GM19043 (cell line): ENCODE results near the gene TRIM10.
"Not testable (repeated sequence)": the region's sequence is repeated elsewhere in the genome, so short reads cannot be mapped to it uniquely, and the experiment has no call there.

Experiments used
- ATAC-seq: cut with Tn5 transposase; IDR thresholded peaks from one replicate; pipeline ENCODE4 v1.9.1; 2021; ENCODE audit warnings: low read depth; ENCODE audit not compliant: unreplicated experiment

TRIM10 gene

DNA sequence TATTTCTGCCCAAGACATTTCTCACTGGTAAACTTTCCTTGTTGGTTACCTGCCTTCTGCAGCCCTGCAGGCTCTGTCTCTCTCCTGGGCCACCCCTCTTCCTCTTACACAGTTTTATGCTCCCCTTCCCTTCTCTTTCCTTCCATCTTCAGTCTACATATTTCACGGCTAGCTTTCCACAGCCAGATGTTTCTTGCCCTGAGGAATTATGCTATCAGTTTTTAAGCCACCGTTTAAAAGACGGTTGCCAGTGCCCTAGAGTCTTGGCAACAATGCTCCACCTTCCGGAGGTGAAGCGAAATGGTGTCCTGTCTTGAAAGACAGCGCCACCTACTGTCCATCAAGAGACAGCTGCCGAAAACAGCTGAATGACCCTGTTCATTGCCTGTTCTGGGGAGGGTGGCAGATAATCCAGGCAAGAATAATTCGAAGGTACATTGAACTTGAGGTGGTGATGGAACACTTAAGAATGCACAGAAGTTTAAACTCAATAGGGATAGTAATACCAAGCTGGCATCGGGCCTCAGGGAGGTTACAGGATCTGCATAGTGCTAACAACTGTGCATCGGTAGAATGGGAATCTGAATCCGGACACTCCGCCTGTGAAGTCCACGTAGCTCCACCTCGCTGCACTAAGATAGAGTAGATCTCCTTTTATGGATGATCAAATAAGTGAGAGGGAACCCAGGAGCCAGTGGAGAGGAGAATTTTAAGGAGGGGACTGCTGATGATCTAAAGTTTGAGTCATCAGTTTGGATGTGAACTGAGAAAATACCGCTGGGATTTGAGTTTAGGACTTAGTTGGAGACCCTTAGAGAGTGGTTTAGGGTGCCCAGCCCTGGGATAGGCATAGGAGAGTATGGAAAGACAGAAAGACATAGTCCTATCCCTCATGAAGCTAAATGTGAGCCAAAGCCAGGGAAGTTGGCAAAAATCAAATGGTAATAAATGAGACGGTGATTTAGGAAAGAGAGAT is 29.8 kb downstream of the TRIM10 start:
- peak; percentile 83 for ATAC-seq

DNA sequence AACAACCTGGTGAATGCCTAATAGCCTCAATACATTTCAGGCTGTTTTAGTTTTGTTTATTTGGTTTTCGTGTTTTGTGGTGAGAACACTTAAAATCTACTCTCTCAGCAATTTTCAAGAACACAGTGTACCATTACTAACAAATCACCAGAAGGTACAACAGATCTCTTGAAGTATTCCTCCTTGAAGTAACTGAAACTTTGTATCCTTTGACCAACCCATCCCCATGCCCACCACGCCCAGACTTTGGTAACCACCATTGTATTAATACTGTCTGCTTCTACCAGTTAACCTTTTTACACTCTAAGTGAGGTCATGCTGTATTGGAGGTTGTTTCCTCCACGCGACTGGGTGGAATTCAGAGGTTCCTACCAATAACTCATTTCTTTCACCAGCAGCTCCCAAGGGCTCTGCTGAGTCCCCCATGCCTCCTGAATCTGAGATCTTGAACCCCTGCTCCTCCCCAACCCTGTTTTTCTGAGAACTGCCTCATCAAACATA is 30.8 kb downstream of the TRIM10 start:
- no peak for ATAC-seq

DNA sequence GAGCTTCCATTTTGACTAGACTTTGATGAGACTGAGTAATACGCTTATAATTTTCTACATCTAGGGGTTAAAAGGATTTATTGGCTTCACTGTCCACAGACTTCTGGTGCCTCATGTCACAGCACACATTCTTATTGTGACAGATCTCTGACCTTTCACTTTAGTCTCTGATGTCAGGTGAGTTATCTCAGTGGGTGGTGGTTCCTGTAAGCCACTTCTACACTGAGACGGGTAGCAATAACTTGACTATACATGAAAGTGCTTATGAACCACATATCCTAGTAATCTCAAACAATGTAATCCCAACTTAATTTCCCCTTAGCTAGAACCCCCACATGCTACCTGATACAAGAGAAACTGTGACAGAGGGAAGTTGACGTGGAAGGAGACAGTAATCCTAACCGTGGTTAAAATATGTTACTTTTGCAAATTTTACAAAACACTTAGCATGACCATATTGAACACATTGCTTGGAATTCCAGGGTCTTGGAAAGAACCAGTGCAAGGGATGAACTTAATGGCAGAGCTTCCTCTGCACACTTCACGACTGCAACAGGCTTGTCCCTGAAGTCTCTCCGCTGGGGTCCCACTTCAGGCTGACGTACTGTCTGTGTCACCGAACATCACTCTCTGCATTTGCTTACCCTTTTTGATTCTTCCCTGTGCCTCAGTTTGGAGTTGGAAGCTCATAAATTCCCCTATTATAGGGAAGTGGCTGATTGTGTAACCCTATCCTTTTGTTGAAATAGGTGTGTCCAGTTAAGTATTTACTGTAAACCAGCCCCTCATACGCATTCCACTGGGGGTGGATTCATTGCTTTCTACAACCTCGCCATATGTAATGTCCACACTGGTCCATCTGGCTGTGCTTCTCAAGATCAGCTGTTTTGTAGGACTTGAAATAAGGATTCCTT is 31.5 kb downstream of the TRIM10 start:
- no peak for ATAC-seq

DNA sequence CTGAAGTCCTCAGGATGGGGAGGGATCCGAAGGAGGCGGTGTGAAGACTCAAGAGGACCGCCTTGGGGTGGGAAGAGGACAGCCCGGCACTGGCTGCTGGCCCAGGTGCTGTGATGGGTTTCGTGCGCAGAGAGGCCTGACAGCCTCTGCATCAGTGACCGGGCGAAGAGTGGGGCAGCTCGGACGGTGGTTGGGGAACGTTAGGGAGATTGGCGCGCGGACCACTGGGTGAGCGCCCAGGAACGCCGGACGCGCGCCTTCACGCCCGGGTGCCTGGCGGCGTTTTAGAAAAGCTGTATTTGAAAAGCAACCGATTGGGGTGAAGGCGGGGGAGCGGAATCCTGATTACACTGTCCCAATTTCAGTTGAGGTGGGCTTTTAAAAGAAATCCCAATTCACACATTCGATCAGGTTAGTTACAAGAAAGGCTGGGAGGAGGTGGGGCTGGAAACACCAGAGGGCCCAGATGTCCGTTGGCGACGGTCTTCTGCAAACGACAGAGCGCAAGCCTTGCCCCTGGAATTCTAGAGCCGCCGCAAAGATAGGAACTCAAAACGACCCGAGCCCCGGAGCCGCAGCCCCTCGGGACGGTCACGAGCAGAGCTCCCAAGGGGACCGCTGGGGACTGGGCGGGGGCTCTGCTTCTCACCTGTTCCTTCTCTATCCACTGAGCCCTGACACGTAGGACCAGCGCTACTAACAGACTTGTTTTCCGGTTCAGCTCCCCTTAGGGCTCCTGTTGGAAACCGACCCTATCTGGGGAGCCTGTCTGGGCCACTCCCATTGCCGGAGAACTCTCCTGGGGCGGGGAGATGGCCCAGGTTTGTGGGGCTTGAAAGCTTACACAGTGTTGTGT is 33.5 kb downstream of the TRIM10 start:
- no peak for ATAC-seq

DNA sequence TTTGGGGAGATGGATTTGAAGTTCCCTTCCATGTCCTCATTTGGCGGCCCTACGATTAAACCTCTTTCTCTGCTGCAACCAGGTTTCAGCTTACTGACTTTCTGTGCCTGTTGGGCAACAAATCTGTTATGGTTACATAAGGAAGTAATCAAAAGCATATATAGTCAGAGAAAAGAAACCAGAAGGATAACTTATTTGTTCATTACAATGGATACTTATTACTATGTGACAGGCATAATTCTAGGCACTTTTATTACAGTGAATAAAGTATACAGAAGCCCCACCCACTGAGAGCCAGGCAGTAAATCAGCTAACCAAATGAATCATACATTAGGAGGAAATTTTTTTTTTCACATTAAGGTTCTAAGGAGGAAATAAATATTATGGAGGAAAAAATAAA is 38.5 kb downstream of the TRIM10 start:
- ATAC-seq = no peak

DNA sequence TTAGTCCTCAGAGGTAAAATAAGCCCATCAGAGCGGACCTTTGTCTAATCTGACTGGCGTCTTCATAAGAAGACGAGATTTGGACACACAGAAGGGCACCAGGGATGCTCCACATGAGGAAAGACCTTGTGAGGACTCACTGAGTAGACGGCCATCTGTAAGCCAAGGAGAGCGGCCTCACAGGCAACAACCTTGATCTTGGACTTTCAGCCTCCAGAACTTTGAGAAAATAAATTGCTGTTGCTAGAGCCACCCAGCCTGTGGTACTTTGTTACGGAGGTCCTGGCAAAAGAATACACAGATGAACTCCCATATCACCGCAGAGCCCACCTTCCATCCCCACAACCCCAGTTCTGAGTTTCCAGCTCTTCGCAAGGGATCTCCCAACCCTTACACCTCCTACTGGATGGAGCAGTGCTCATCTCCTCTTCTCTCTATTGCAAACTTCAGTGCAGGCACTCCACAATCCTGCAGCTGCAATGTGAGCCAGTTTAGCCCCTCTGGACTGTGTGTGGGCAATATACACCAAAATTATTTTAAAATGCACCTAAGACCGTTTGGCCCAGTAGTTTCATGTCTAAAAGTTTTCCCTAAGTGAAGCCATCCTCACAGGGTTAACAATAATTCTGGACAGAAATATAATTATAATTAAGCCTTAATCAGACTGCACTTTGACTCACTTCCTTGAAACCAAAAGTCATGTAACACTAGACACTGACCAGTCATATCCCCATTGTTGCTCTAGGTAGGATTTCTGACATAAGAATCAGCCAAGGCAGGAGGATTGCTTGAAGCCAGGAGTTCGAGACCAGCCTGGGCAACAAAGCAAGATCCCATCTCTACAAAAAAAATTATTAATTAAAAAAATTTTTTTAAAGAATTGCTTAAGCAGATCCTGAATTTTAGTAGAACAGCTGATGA is 39.3 kb downstream of the TRIM10 start:
- no peak for ATAC-seq

DNA sequence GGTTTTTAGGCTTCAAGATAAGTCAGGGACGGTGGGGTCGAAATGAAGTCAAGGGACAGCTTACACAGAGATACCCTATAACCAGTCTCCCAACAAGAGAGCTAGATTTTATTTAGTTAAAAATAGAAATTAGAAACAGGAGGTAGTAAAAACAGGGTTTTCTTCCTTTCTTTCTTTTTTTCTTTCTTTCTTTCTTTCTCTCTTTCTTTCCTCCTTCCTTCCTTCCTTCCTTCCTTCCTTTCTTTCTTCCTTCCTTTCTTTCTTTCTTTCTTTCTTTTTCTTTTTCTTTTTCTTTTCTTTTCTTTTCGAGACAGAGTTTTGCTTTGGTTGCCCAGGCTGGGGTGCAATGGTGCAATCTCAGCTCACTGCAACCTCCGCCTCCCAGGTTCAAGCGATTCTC is 42.3 kb downstream of the TRIM10 start:
- not testable (repeated sequence) for ATAC-seq

DNA sequence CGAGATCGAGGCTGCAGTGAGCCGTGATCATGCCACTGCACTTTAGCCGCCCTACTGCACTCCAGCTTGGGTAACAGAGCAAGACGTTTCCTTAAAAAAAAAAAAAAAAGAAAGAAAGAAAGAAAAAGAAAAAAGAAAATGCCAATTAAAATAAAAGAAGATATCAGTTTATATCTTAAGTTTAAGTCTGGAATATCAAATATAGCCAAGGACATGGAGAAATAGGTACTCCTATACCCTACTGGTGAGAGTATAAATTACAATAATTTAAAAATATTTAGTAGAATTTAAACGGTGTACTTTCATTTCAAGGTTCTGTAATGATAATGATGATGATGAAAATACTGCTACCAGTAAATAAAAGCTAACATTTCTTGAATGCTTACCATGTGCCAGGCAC is 44.3 kb downstream of the TRIM10 start:
- no peak for ATAC-seq

DNA sequence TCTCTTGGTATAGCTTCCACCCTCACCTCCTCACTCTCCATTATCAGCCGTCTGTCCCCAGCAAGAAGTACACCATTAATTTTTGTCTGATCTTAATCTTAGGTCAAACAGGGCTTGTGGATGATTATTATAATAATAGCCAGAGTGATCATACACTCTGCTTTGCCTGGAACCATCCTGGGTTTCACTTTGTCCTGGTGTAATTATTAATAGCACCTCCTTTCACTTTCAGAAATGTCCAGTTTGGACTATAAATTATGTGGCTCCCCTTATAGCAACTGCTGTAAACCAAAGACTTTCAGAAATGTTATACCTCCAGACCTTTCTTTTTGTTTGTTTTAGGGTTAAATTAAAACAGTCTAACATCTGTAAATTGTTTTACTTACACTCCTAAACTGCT is 47.2 kb downstream of the TRIM10 start:
- no peak for ATAC-seq

DNA sequence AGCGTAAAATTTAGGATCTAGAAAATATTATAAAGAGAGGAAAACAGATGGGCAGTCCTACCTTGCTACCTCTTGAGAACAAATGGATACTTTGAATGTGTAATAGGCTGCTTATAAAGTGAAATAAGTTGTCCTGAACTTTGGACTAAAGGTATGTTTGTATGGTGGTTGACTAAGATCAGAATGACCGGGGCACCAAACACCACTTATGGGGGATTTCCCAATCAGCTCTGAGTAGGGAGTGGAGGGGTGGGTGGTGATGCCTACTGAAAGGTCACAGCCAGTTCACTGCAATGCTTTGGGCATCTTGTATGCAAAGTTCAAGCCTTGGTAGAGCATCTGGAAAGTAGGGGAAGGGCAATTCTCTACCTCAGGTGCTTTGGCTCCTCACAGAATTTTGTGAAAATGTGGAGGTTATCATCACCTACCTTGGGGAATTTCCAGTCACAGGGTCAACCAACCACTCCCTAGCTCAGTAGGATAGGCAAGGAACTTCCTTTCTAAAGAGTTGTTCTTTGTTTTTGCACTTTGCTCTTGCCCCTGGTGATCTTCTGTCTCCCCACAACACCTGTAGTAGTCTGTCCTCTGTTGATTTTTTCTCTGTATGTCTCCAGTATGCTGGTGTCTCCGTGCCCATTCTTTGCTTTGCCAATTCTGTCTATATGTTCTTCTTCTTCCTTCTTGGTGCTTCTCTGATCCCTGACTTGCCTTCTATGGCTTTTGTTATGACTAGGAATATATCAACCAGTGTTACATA is 47.8 kb downstream of the TRIM10 start, which contains the start of gene TRIM31:
TSS of gene TRIM31 (minus strand) at position 88 of the 757 bp plus-strand sequence. CDS start 285 bp downstream, outside the sequence.
- no peak for ATAC-seq

DNA sequence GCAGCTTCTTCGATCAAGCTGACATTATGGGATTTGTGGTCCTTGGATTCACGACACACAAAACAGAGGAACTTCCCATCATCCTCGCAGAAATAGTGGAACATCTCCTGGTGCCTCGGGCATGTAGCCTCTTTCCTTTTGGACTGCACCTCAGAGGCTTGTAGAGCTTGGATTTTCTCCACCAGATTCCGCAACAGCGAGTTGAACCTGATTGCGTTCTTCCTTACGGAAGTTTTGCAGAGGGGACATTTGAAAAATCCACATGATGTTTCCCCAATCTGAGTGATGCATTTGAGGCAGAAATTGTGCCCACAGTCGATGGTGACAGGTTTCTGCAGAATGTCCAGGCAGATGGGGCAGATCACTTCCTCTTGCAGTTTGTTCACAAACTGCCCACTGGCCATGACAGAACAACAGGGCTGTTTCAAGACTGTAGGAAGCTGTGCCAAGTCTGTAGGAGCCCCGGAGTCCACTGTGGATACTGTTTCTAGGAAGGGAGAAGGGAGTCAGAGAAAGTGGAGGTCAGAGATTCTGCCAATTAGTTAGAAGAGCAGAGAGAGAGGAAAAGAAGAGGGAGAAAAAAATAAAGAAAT is 48.5 kb downstream of the TRIM10 start:
- no peak for ATAC-seq

DNA sequence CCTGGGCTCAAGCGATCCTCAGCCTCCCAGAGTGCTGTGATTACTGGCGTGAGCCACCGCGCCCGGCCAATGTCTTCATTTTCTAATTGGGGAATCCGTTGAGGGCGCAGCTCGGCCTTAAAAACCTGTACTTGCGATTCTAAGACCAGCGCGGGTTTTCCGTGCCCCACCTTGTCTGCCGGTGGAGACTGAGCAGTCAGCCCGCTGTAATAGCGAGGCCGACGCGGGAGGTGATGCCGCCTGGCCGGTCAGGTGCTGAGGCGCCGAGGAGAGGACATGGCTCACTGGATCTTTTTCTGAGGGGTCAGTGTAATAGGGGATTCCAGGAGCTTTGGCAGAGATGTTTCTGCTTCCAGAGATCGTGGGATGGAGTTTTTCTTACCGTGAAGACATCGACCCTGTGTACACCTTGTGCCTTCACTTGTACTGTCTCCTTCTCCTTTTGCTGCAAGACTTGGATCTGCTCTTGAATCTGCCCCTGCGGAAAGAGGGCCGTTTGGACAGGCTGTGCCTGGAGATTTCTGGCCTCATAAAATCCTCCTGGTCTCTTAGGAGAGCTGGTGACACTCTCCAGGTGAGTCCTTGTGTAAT is 49.6 kb downstream of the TRIM10 start:
- no peak for ATAC-seq

DNA sequence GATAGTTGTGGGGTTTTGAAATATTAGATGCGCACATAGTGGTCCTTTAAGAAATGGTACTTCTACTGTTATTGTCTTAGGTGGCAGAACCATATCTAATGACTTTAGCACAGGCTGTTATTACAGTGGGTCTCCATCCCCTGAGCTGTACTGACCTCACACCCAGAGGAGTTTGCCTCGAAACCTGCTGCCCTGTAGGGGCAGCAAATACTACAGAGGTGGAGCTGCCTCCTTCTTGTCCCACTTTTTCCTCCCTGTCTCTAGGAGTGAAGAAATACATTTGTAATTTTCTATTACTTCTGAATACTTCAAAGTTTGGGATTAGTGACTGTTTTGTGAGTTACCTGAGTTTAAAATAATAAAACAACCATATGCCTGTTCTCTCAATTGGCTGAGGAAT is 56.4 kb downstream of the TRIM10 start:
- ATAC-seq = no peak

DNA sequence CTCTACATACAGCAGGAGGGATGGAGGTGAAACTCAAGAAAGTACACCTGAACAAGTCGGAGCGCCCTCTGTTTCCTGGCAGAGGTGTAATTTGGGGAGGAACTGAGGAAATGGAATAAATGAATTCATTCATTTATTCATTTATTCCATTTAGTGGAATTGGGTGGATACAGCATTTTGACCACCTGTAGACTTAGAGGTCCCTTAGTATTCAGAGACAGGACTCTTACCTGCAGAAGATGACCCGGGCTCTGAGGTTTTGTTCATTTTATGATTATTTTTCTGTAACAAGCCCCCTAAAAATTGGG is 57.2 kb downstream of the TRIM10 start:
- ATAC-seq = no peak

DNA sequence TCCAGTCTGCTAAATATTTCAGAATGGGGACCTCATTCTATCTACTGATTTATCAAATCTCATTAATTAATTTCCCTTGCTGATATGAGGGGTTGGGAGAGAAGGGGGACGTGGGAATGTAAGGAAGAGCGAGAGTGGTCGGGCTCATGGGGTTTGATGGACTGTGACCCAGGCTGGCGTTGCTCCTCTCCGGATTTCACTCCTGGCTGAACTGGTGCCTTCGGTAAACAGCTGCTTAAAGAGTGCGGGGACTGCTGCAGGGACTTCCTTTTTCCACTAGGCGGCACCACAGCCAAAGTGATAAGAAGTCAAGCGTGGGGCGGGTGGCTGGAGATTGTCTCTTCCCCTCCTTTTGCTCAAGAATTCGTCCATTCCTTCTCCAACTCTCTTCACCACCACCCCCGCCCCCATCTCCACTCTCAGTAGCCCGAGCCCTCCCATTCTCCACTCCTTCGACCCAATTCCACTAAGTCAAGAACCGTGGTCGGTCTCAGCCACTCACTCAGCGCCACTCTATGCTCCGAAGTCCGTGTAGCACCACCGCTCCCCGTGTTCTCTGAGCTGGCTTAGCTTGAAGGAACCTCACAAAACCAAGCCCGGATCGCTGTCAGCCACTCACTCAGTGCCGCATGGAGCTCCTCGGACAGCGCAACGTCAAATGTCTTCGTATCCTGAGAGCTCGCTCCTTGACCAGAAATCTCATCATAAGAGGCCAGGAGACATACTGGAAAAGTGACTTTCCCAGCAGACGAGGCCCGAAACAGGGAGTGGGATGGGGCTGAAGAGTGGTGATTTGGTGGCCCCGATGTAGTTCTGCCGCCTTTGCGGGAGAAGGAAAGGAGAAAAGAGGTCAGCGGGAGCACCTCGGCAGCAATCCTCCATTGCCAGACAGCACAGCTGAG is 57.8 kb downstream of the TRIM10 start:
- no peak for ATAC-seq

DNA sequence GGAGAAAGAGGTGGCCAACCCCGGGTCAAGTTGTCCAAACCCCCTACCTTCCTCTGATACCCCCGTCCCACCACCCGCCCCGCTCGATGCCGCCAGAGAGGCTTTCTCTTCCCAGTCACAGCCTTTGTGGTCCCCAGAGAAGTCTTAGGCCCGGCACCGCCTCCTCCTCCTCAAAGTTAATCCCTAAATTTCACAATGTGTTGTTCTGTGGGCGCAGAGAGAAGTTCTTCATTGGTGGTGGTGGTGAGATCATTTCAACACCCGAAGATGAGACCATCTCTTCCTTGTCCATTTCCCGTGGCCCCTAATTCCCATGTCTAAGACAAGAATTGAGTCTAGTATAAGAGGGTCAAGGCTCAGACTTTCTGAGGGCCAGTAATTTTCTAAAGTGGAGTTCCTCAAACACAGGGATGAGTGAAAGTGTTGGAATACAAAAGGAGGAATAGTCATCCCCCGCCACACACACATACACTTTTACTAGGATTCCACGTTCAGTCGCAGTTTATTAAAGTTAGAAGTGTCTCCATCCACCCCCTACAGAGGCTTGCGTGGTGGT is 58.5 kb downstream of the TRIM10 start:
- ATAC-seq = no peak
